Smooth muscle cell (in vitro differentiated cells): ENCODE results near the gene SPOP. TPM values are rescaled to one million over a fixed set of nuclear protein-coding genes. Genes with fewer than 3 reads are reported as not detected.
A peak's percentile ranks its signal among the peaks of the same experiment; 100 is the strongest.

ENCODE experiments used
- DNase-seq: peaks from one replicate; lab custom pipeline; 2025; ENCODE audit not compliant: unreplicated experiment; lab: John Stamatoyannopoulos, UW
- H2AFZ ChIP-seq: fragments of 200-600 bp; sonication (generic); 2 replicates; pipeline ENCODE4 v1.6.0; 2016; ENCODE audit warnings: antibody characterized with exemption, low read depth, mild to moderate bottlenecking
- H3F3A ChIP-seq: fragments of 200-600 bp; sonication (generic); 2 replicates; pipeline ENCODE4 v1.6.0; 2017; ENCODE audit warnings: antibody characterized with exemption, low read depth
- H3K27ac ChIP-seq: fragments of 200-600 bp; sonication (generic); 2 replicates; pipeline ENCODE4 v1.5.1; 2016; ENCODE audit warnings: low read depth, mild to moderate bottlenecking
- H3K27me3 ChIP-seq: fragments of 200-600 bp; sonication (generic); 2 replicates; pipeline ENCODE4 v1.6.1; 2016; ENCODE audit warnings: low read depth, mild to moderate bottlenecking
- H3K36me3 ChIP-seq: fragments of 200-600 bp; sonication (generic); 2 replicates; pipeline ENCODE4 v1.5.1; 2016; ENCODE audit warnings: low read depth
- H3K4me1 ChIP-seq: fragments of 200-600 bp; sonication (generic); 2 replicates; pipeline ENCODE4 v1.5.1; 2016; ENCODE audit warnings: low read depth
- H3K4me2 ChIP-seq: fragments of 200-600 bp; sonication (generic); 2 replicates; pipeline ENCODE4 v1.6.0; 2016; ENCODE audit warnings: mild to moderate bottlenecking
- H3K4me3 ChIP-seq: fragments of 200-600 bp; sonication (generic); 2 replicates; pipeline ENCODE4 v1.5.1; 2016; ENCODE audit warnings: mild to moderate bottlenecking
- H3K79me2 ChIP-seq: fragments of 200-600 bp; sonication (generic); 2 replicates; pipeline ENCODE4 v1.6.0; 2016; ENCODE audit warnings: low read depth, mild to moderate bottlenecking
- H3K9ac ChIP-seq: fragments of 200-600 bp; sonication (generic); 2 replicates; pipeline ENCODE4 v1.6.0; 2016; ENCODE audit warnings: low read depth
- H3K9me3 ChIP-seq: fragments of 200-600 bp; sonication (generic); replicated peaks from 2 replicates; pipeline ENCODE4 v1.5.1; 2016; ENCODE audit warnings: low read depth
- H4K20me1 ChIP-seq: fragments of 200-600 bp; sonication (generic); 2 replicates; pipeline ENCODE4 v1.6.0; 2016; ENCODE audit warnings: low read depth
- CTCF ChIP-seq: fragments of 200-600 bp; sonication (generic); IDR thresholded peaks from 2 replicates; pipeline ENCODE4 v1.5.1; 2017; ENCODE audit warnings: borderline replicate concordance, mild to moderate bottlenecking, antibody characterized with exemption; ENCODE audit not compliant: insufficient read depth, poor library complexity, severe bottlenecking
- WGBS: methylation state at CpG from one replicate; pipeline ENCODE4 v1.1.7; 2016; ENCODE audit warnings: low lambda C conversion rate; 5-methylcytosine and 5-hydroxymethylcytosine counted together
- polyA plus RNA-seq: library from polyadenylated mRNA; unstranded; fragments of >200 nt; fragmentation: Nextera tagmentation; extraction: Ambion mirVana; gene quantifications from 2 replicates; pipeline ENCODE4 v1.2.1, GENCODE V29; 2016
- total RNA-seq: library from RNA; depleted of rRNA; stranded (reverse); fragments of >200 nt; gene quantifications from 2 replicates; pipeline ENCODE4 v1.2.3, GENCODE V29; 2014

Gene SPOP
- total and polyA plus RNA-seq, 2 experiments from 2014 or later: 55.0 to 69.8 TPM

GRCh38 chr17:49691086-49691676 is 13.3 kb upstream of the SPOP start:
- H3K27ac ChIP-seq: peak overlapping the region; percentile 88
- peak overlapping the region; percentile 77 for H3K4me2 ChIP-seq
- no peaks in the 10 kb centered on the region for H3K9me3 ChIP-seq
- H3K9ac ChIP-seq: peak overlapping the region; percentile 68
- peaks cover 8% of the 10 kb centered on the region for H3K4me1 ChIP-seq
- no peak overlapping the region for H3K4me3 ChIP-seq
- H2AFZ ChIP-seq: no peak overlapping the region
- TF ChIP-seq CTCF: no peak
- no peaks in the 10 kb centered on the region for H3K79me2 ChIP-seq
- no peaks in the 10 kb centered on the region for H3K36me3 ChIP-seq
- no peak for DNase-seq
- H4K20me1 ChIP-seq: no peaks in the 10 kb centered on the region
- no peaks in the 10 kb centered on the region for H3K27me3 ChIP-seq
- peaks cover 23% of the 10 kb centered on the region for H3F3A ChIP-seq
- WGBS: 15% methylated on average over 9 of the region's 9 CpGs

DNA sequence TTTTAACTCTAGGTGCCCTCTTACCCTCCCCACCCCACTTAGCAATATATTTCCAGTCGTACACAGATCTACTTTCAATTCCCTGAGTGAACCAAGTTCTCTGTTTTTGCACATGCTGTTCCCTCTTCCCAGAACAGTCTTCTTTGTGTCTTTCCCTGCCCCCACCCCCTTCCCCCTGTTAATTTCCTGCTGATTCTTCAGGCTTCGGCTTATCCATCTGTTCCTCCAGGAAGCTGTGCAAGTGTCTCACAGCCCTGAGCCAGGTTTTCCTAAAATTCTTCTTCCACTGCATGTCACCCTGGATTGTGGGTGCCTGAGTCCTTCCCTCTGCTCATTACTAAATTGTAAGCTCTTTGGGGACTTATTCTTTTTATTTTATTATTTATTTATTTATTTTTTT is 12.4 kb upstream of the SPOP start:
- Histone ChIP-seq H3K27ac (peak overlapping the region; percentile 88), H3K9ac (no peak overlapping the region), H3K79me2 (no peaks in the 10 kb centered on the region), H3K4me2 (no peak overlapping the region), H4K20me1 (no peaks in the 10 kb centered on the region), H3K4me1 (peaks cover 8% of the 10 kb centered on the region), H3K9me3 (no peaks in the 10 kb centered on the region), H3K27me3 (no peaks in the 10 kb centered on the region), H3K4me3 (no peak overlapping the region), H3K36me3 (no peaks in the 10 kb centered on the region), H2AFZ (no peak overlapping the region), H3F3A (peaks cover 23% of the 10 kb centered on the region)
- 68% methylated on average over 2 of the region's 2 CpGs for WGBS
- DNase-seq: no peak
- TF ChIP-seq CTCF: no peak

GRCh38 chr17:49688848-49689247 is 11.0 kb upstream of the SPOP start:
- Histone ChIP-seq H3K36me3 (no peaks in the 10 kb centered on the region), H2AFZ (no peak overlapping the region)
- TF ChIP-seq CTCF: no peak

DNA sequence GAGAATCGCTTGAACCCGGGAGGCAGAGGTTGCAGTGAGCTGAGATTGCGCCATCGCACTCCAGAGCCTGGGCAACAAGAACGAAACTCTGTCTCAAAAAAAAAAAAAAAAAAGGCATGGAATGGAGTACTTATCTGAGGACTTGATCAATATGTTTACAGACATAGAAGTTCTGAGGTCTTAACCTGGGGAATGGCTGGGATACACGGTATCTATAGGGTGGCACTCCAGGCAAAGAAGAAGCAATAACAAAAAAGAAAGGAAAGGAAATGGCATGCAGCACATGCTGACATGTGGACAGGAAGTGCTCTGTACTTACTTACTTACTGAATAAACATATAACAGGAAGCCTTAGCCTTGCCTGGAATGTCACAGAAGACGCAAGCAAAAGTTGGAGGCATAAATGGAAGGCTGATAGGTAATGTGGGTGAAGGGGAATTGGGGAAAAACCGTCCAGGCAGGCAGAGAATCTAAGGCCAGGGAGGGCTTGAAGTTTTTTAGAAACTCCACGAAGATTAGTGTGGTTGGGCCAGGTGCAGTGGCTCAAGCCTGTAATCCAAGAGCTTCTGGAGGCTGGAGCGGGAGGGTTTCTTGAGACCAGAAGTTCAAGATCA is 10.1 kb upstream of the SPOP start:
- Histone ChIP-seq H3K4me1 (peaks cover 8% of the 10 kb centered on the region), H3K9me3 (no peaks in the 10 kb centered on the region), H3K4me3 (no peak overlapping the region), H3K79me2 (no peaks in the 10 kb centered on the region), H4K20me1 (no peaks in the 10 kb centered on the region), H3K27ac (peak overlapping the region; percentile 52), H3F3A (peaks cover 23% of the 10 kb centered on the region), H3K36me3 (no peaks in the 10 kb centered on the region), H3K27me3 (no peaks in the 10 kb centered on the region), H3K4me2 (peak overlapping the region; percentile 31), H3K9ac (no peak overlapping the region), H2AFZ (peak overlapping the region; percentile 77)
- WGBS: 66% methylated on average over 10 of the region's 10 CpGs
- no peak for TF ChIP-seq CTCF
- no peak for DNase-seq

More at GRCh38 chr17:49688848-49689247, 11.0 kb upstream of the SPOP start:
- Histone ChIP-seq H3F3A (peaks cover 23% of the 10 kb centered on the region), H3K27me3 (no peaks in the 10 kb centered on the region), H3K4me2 (no peak overlapping the region), H3K4me1 (peaks cover 8% of the 10 kb centered on the region), H3K27ac (peak overlapping the region; percentile 28), H3K9me3 (no peaks in the 10 kb centered on the region), H4K20me1 (no peaks in the 10 kb centered on the region), H3K4me3 (no peak overlapping the region), H3K79me2 (no peaks in the 10 kb centered on the region), H3K9ac (no peak overlapping the region)
- DNase-seq: no peak
- 74% methylated on average over 4 of the region's 4 CpGs for WGBS
